C4-2B (cell line): ENCODE results near the gene PNMA8A.

Experiments
- ZFX ChIP-seq: fragments of 450-650 bp; IDR thresholded peaks from 2 replicates; pipeline ENCODE4 v1.6.1; 2017
- TF ChIP-seq, protein P1 (sequence below): fragments of 450-650 bp; conservative IDR thresholded peaks from 2 replicates; pipeline ENCODE4 v1.5.1; 2017; ENCODE audit warnings: mild to moderate bottlenecking

DNA sequence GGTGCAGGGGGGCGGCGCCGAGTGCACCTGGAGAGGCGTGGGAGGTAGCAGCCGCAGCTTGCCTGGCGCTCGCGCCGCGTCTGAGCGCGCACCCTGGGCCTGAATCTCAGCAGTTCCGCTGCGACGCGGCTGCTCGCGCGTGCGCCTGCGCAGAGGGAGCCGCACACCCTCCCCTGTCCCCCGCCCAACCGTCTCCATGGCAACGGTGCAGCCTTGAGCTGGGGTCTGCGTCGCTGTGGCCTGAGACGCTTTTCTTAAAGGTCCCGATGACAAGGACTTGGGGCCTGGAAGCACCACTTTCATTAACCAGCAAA lies 24.4 kb upstream of the PNMA8A start, which contains the start of gene PNMA8B:
- TF ChIP-seq, protein P1, sequence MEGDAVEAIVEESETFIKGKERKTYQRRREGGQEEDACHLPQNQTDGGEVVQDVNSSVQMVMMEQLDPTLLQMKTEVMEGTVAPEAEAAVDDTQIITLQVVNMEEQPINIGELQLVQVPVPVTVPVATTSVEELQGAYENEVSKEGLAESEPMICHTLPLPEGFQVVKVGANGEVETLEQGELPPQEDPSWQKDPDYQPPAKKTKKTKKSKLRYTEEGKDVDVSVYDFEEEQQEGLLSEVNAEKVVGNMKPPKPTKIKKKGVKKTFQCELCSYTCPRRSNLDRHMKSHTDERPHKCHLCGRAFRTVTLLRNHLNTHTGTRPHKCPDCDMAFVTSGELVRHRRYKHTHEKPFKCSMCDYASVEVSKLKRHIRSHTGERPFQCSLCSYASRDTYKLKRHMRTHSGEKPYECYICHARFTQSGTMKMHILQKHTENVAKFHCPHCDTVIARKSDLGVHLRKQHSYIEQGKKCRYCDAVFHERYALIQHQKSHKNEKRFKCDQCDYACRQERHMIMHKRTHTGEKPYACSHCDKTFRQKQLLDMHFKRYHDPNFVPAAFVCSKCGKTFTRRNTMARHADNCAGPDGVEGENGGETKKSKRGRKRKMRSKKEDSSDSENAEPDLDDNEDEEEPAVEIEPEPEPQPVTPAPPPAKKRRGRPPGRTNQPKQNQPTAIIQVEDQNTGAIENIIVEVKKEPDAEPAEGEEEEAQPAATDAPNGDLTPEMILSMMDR, result no peak
- no peak for TF ChIP-seq ZFX
